DND-41 (cell line): Measurements from ENCODE around the gene ALG2.

ENCODE experiments used
- CTCF ChIP-seq: IDR thresholded peaks from 2 replicates; pipeline ENCODE4 v1.5.1; 2012; ENCODE audit warnings: borderline replicate concordance, low read length, moderate library complexity, mild to moderate bottlenecking; ENCODE audit not compliant: poor library complexity, severe bottlenecking; ENCODE audit errors: extremely low read depth
- EZH2 ChIP-seq: IDR thresholded peaks from 3 replicates; pipeline ENCODE4 v1.6.1; 2012; ENCODE audit warnings: borderline replicate concordance, low read depth, mild to moderate bottlenecking, moderate library complexity, low read length, inconsistent platforms; ENCODE audit not compliant: severe bottlenecking

GRCh38 chr9:99221266-99221620, 499 bp downstream of the ALG2 start:
- TF ChIP-seq EZH2 (no peak), CTCF (no peak)
